Colonic mucosa (tissue), 4 donors: ENCODE results near the gene HIVEP2. TPM values are rescaled to one million over a fixed set of nuclear protein-coding genes. Genes with fewer than 3 reads are reported as not detected.

Source experiments
- DNase-seq: peaks from one replicate; pipeline ENCODE4 v3.0.0-alpha.2; 2020
- H3K27ac ChIP-seq: fragments of 200-600 bp; one replicate; pipeline ENCODE4 v1.8.0; 2021
- H3K27me3 ChIP-seq: fragments of 200-600 bp; one replicate; pipeline ENCODE4 v1.8.0; 2021
- H3K36me3 ChIP-seq: fragments of 200-600 bp; one replicate; pipeline ENCODE4 v1.8.0; 2021
- H3K4me1 ChIP-seq: fragments of 200-600 bp; one replicate; pipeline ENCODE4 v1.8.0; 2021; ENCODE audit warnings: mild to moderate bottlenecking
- H3K4me3 ChIP-seq: fragments of 200-600 bp; one replicate; pipeline ENCODE4 v1.8.0; 2021
- H3K9ac ChIP-seq, 2 donors: one replicate each; pipeline ENCODE4 v1.7.0; 2013; ENCODE audit warnings: control low read depth in 2 of 2, low read depth in 2 of 2, low read length in 2 of 2
- H3K9me3 ChIP-seq: fragments of 200-600 bp; one replicate; pipeline ENCODE4 v1.8.0; 2021
- intact Hi-C: fragments of 100-400 bp; cut with DNase I; formaldehyde crosslinking; loops from one replicate; pipeline ENCODE4 v1.14.1; 2022
- total RNA-seq, 2 donors: library from RNA; stranded (reverse); fragmentation: NEBNext Ultra II Directional in 1 of 2; extraction: Animal tissue kit (Norgen Biotek cat#: 25700) in 1 of 2; gene quantifications; one replicate each; pipeline ENCODE4 v1.2.1, GENCODE V29; 2021
- TF ChIP-seq, protein P1 (sequence below): fragments of 200-600 bp; IDR thresholded peaks from one replicate; pipeline ENCODE4 v1.8.0; 2022; ENCODE audit warnings: antibody characterized with exemption, mild to moderate bottlenecking
- donor health status: healthy.
- donor health status: DM: no; HTN: no; CAD: no.
- donor health status: DM: no; HTN: no; CAD: no.

Gene HIVEP2
- total RNA-seq, 2 donors from 2014 or later, result 5.3 to 15.2 TPM

DNA sequence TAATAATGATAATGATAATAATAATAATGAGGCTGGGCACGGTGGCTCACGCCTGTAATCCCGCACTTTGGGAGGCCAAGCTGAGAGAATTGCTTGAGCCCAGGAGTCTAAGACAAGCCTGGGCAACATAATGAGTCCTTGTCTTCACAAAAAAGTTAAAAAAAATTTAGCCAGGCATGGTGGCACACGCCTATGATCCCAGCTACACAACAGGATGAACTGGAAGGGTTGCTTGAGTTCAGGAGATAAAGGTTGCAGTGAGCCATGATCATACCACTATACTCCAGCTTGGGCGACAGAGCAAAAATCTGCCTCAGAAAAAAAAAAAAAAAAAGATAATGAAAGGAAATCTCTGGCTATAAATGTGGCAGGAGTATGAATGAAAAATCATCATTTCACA lies 213.4 kb downstream of the HIVEP2 start:
- no peaks in the 10 kb centered on the region for H3K9me3 ChIP-seq
- no peak overlapping the region for H3K9ac ChIP-seq
- no peaks in the 10 kb centered on the region for H3K36me3 ChIP-seq
- intact Hi-C loops, result no loop called here
- no peaks in the 10 kb centered on the region for H3K4me1 ChIP-seq
- TF ChIP-seq, protein P1, sequence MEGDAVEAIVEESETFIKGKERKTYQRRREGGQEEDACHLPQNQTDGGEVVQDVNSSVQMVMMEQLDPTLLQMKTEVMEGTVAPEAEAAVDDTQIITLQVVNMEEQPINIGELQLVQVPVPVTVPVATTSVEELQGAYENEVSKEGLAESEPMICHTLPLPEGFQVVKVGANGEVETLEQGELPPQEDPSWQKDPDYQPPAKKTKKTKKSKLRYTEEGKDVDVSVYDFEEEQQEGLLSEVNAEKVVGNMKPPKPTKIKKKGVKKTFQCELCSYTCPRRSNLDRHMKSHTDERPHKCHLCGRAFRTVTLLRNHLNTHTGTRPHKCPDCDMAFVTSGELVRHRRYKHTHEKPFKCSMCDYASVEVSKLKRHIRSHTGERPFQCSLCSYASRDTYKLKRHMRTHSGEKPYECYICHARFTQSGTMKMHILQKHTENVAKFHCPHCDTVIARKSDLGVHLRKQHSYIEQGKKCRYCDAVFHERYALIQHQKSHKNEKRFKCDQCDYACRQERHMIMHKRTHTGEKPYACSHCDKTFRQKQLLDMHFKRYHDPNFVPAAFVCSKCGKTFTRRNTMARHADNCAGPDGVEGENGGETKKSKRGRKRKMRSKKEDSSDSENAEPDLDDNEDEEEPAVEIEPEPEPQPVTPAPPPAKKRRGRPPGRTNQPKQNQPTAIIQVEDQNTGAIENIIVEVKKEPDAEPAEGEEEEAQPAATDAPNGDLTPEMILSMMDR, result no peak
- H3K27ac ChIP-seq, result no peak overlapping the region
- no peak for DNase-seq
- no peaks in the 10 kb centered on the region for H3K27me3 ChIP-seq
- no peak overlapping the region for H3K4me3 ChIP-seq

DNA sequence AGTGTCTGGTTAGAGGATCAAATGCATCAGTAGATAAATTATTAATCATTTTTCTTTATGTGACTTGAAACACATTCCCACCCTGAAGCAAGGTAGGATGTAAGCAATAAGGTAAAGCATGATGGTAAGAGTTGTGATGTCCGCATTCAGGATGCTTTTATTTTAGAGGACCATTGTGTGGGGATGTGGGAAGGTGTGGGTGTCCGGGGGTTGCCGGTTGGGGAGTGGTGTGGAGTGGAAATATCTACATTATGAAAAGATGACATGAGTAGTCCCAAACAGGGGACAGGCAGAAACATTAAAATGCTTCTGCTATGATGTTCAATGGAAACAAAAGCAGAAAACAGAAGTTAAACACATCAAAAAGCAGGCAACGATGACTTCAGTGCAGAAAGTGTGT lies 215.4 kb downstream of the HIVEP2 start:
- no peak for DNase-seq
- Histone ChIP-seq H3K9me3 (no peaks in the 10 kb centered on the region), H3K4me1 (no peaks in the 10 kb centered on the region), H3K9ac (no peak overlapping the region), H3K27ac (no peak overlapping the region), H3K36me3 (no peaks in the 10 kb centered on the region), H3K27me3 (no peaks in the 10 kb centered on the region), H3K4me3 (no peak overlapping the region)
- intact Hi-C loops, result no loop called here
- TF ChIP-seq, protein P1, result no peak

DNA sequence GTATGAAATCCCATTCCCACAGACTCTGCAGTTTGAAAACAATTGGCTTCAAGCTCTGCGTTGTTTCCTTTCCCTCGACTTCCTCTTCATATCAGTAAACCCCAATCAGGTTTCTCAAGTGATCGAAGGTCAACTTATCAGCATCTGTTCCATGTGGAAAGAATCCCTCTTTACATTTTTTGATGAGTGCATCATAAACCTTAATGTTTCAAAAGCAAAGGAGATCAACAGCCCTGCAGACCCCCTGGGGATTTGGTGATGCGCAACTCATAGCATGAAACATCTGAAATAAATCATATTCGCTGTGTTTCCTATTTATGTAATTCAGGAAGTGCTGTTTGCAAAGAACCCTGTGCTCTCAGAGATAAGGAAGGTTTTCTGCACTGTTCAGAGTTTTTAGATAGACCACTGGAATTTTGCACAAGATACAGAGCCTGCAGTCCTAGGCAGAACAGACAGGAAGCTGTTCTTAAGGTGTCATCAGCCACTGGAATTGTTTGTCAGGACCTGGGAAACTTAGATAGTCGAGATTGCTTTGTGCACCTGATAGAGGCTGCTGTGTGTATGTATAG lies 216.0 kb downstream of the HIVEP2 start:
- H3K27me3 ChIP-seq, result no peaks in the 10 kb centered on the region
- TF ChIP-seq, protein P1, result no peak
- peak overlapping the region in 1 of 2 donors; percentile 9 for H3K9ac ChIP-seq
- no peak overlapping the region for H3K4me3 ChIP-seq
- no peaks in the 10 kb centered on the region for H3K4me1 ChIP-seq
- no peak for DNase-seq
- H3K9me3 ChIP-seq, result no peaks in the 10 kb centered on the region
- H3K27ac ChIP-seq, result no peak overlapping the region
- H3K36me3 ChIP-seq, result no peaks in the 10 kb centered on the region
- intact Hi-C loops, result no loop called here

DNA sequence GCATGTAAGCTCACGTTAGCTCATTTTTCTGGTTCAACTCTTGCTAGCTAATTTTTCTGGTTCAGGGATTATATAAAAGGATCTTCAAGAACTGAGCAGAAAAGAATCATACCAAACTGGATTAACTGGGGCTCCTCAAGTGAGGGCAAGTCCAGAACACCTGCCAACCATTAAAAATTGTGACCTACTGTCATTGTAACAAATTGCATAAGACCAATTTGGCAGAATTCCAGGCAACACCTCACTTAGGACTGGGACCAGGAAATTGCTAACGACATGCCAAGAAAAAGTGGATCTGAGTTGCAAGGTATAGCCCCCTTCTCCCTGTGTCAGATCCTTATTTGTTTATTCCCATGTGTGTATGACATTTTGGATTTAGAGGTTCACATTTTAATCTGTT lies 216.6 kb downstream of the HIVEP2 start:
- peak; percentile 40 for DNase-seq
- Histone ChIP-seq H3K36me3 (no peaks in the 10 kb centered on the region), H3K27ac (no peak overlapping the region), H3K27me3 (no peaks in the 10 kb centered on the region), H3K9me3 (no peaks in the 10 kb centered on the region), H3K4me1 (no peaks in the 10 kb centered on the region), H3K4me3 (no peak overlapping the region), H3K9ac (no peak overlapping the region)
- intact Hi-C loops, result no loop called here
- TF ChIP-seq, protein P1, result no peak

DNA sequence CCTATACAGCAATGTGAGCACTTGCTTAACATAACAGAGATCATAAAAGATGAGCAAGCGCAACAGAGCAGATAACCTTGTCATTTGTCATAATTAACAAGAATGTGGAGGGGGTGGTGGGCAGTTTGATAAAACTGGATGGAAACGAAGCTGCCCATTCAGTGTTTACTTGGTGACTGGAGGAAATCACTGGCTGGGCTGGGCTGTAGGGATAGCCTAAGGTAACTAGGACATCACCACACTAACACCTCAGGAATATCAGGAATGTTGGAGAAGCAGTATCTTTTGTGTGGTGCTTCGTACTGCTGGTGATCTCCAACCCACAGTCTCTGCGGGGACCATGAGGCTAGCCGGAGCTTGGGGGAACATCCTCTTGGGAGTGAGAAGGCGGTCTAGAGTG lies 218.4 kb downstream of the HIVEP2 start:
- TF ChIP-seq, protein P1, result no peak
- Histone ChIP-seq H3K27me3 (no peaks in the 10 kb centered on the region), H3K9me3 (no peaks in the 10 kb centered on the region), H3K27ac (no peak overlapping the region), H3K36me3 (no peaks in the 10 kb centered on the region), H3K9ac (no peak overlapping the region), H3K4me1 (no peaks in the 10 kb centered on the region), H3K4me3 (no peak overlapping the region)
- intact Hi-C loops, result no loop called here
- DNase-seq, result no peak
